ENCODE measurements around the gene LGMN. TPM values are rescaled to one million over a fixed set of nuclear protein-coding genes. Genes with fewer than 3 reads are reported as not detected.
A peak's percentile ranks its signal among the peaks of the same experiment; 100 is the strongest.

LGMN gene
- total and polyA plus RNA-seq, 2 donors (not counting 1 experiment from before 2014, with no cell fraction given): 22.6 to 61.0 TPM

DNA sequence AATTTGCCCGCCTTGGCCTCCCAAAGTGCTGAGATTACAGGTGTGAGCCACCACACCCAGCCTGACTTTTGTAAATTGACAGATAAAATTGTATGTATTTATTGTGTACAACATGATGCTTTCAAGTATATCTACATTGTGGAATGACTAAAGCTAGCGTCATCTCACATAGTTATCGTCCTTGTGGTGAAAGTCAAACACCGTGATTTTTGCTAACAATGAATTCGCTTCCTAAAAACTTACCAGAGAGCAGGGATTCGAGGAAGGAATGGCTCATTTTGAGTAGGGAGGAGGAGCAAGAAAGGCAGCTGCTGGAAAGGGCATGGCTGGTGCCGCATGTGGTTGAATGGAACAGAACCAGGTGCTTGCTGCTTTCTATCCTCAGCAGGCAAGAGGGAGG lies 85.4 kb downstream of the LGMN start:
- H2AFZ ChIP-seq (ENCODE audit: low read length): no peak overlapping the region
- TF ChIP-seq EZH2 (IDR thresholded peaks at IDR 0.05; ENCODE audit: low read length, missing control alignments): no peak
- TF ChIP-seq, protein P1, sequence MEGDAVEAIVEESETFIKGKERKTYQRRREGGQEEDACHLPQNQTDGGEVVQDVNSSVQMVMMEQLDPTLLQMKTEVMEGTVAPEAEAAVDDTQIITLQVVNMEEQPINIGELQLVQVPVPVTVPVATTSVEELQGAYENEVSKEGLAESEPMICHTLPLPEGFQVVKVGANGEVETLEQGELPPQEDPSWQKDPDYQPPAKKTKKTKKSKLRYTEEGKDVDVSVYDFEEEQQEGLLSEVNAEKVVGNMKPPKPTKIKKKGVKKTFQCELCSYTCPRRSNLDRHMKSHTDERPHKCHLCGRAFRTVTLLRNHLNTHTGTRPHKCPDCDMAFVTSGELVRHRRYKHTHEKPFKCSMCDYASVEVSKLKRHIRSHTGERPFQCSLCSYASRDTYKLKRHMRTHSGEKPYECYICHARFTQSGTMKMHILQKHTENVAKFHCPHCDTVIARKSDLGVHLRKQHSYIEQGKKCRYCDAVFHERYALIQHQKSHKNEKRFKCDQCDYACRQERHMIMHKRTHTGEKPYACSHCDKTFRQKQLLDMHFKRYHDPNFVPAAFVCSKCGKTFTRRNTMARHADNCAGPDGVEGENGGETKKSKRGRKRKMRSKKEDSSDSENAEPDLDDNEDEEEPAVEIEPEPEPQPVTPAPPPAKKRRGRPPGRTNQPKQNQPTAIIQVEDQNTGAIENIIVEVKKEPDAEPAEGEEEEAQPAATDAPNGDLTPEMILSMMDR (conservative IDR thresholded peaks at IDR 0.05 in 1 of 2, IDR thresholded peaks at IDR 0.05 in 1 of 2; ENCODE audit: low read depth in 1 of 2, low read length in 2 of 2): no peak
- no peaks in the 10 kb centered on the region for H3K79me2 ChIP-seq (ENCODE audit: control insufficient read depth, insufficient read depth, low read length)
- no peak overlapping the region for H3K9ac ChIP-seq (ENCODE audit: insufficient read depth, low read length)
- no peaks in the 10 kb centered on the region for H4K20me1 ChIP-seq (ENCODE audit: control insufficient read depth, extremely low read depth, insufficient read depth, low read length)
- no peaks in the 10 kb centered on the region for H3K9me3 ChIP-seq (ENCODE audit: control insufficient read depth, insufficient read depth, low read depth, low read length)
- peak in 1 of 2 donors; percentile 80 for DNase-seq (ENCODE audit: low read depth in 2 of 2)
- H3K36me3 ChIP-seq (ENCODE audit: control insufficient read depth, insufficient read depth, low read length): peaks cover 8% of the 10 kb centered on the region
- no peak overlapping the region for H3K27ac ChIP-seq (ENCODE audit: insufficient read depth, low read length)
- H3K27me3 ChIP-seq (ENCODE audit: control insufficient read depth, insufficient read depth, low read length): no peaks in the 10 kb centered on the region
- H3K4me2 ChIP-seq (ENCODE audit: extremely low read depth, insufficient read depth, low read length): no peak overlapping the region
- H3K4me1 ChIP-seq (ENCODE audit: control insufficient read depth, extremely low read depth, insufficient read depth, low read length): peaks cover 1% of the 10 kb centered on the region
- H3K4me3 ChIP-seq (replicated peaks in 1 of 4; ENCODE audit: control extremely low read depth in 1 of 4, insufficient read depth in 1 of 4, low read depth in 3 of 4, low read length in 4 of 4): no peak overlapping the region

DNA sequence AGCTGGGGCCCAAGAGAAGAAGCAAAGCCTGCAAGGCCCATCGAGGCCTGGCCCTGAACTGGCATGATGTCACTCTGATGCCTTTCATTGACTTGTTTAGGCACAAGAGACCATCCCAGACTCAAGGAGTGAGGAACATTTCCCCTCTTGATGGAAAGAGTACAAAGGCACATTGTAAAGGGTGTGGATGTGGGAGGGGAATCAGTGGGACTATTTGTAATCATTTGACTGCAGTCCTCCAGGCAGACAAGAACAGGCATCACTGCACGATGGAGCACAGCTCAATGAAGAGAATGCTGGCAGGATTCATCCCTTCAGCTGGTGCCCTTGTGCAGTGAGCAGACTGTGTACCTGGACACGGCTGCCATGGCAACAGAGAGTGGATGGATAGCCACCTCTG lies 87.9 kb downstream of the LGMN start:
- H2AFZ ChIP-seq (ENCODE audit: low read length): no peak overlapping the region
- no peak for DNase-seq (ENCODE audit: low read depth in 2 of 2)
- H3K27ac ChIP-seq (ENCODE audit: insufficient read depth, low read length): no peak overlapping the region

DNA sequence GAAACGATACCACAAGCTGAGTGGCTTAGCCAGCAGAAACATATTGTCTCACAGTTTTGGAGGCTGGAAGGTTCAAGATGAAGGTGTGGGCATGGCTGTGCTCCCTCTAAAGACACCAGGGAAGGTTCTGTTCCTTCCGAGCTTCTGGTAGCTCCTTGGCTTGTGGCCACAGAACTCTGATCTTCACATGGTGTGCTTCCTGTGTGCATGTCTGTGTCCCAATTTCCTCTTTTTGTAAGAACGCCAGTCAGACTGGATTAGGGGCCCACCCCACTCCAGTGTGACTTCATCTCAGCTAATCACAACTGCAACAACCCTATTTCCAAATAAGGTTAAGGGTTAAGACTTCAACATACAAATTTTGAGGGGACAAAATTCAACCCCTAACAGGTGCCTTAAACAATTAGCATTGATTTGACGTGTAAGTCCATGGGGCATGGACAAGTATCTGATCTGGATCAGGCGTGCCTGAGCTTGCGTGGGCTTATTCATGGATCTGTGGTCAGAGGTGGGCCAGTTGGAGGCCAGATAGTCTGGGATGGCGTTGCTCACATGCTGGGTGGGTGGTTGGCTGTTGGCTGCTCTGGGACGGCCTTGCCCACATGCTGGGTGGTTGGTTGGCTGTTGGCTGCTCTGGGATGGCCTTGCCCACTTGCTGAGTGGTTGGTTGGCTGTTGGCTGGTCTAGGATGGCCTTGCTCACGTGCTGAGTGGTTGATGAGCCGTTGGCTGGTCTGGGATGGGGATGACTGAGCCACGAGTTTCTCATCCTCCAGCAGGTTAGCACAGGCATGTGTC lies 88.5 kb downstream of the LGMN start:
- DNase-seq (ENCODE audit: low read depth in 2 of 2): no peak
- no peak for TF ChIP-seq EZH2 (IDR thresholded peaks at IDR 0.05; ENCODE audit: low read length, missing control alignments)
- TF ChIP-seq, protein P1 (conservative IDR thresholded peaks at IDR 0.05 in 1 of 2, IDR thresholded peaks at IDR 0.05 in 1 of 2; ENCODE audit: low read depth in 1 of 2, low read length in 2 of 2): no peak

More for the DNA sequence above, 87.9 kb downstream of the LGMN start:
- Histone ChIP-seq H3K36me3 (ENCODE audit: control insufficient read depth, insufficient read depth, low read length) (peaks cover 9% of the 10 kb centered on the region), H3K79me2 (ENCODE audit: control insufficient read depth, insufficient read depth, low read length) (no peaks in the 10 kb centered on the region), H3K9me3 (ENCODE audit: control insufficient read depth, insufficient read depth, low read depth, low read length) (no peaks in the 10 kb centered on the region), H3K4me2 (ENCODE audit: extremely low read depth, insufficient read depth, low read length) (no peak overlapping the region), H4K20me1 (ENCODE audit: control insufficient read depth, extremely low read depth, insufficient read depth, low read length) (no peaks in the 10 kb centered on the region), H3K9ac (ENCODE audit: insufficient read depth, low read length) (no peak overlapping the region), H3K27me3 (ENCODE audit: control insufficient read depth, insufficient read depth, low read length) (no peaks in the 10 kb centered on the region), H3K4me3 (replicated peaks in 1 of 4; ENCODE audit: control extremely low read depth in 1 of 4, insufficient read depth in 1 of 4, low read depth in 3 of 4, low read length in 4 of 4) (no peak overlapping the region), H3K4me1 (ENCODE audit: control insufficient read depth, extremely low read depth, insufficient read depth, low read length) (no peaks in the 10 kb centered on the region)
- no peak for TF ChIP-seq EZH2 (IDR thresholded peaks at IDR 0.05; ENCODE audit: low read length, missing control alignments)
- TF ChIP-seq, protein P1 (conservative IDR thresholded peaks at IDR 0.05 in 1 of 2, IDR thresholded peaks at IDR 0.05 in 1 of 2; ENCODE audit: low read depth in 1 of 2, low read length in 2 of 2): no peak

More for the DNA sequence above, 88.5 kb downstream of the LGMN start:
- no peak overlapping the region for H3K9ac ChIP-seq (ENCODE audit: insufficient read depth, low read length)
- H3K27ac ChIP-seq (ENCODE audit: insufficient read depth, low read length): no peak overlapping the region
- no peak overlapping the region for H2AFZ ChIP-seq (ENCODE audit: low read length)
- no peak overlapping the region for H3K4me2 ChIP-seq (ENCODE audit: extremely low read depth, insufficient read depth, low read length)
- no peaks in the 10 kb centered on the region for H3K9me3 ChIP-seq (ENCODE audit: control insufficient read depth, insufficient read depth, low read depth, low read length)
- no peaks in the 10 kb centered on the region for H4K20me1 ChIP-seq (ENCODE audit: control insufficient read depth, extremely low read depth, insufficient read depth, low read length)
- H3K4me3 ChIP-seq (replicated peaks in 1 of 4; ENCODE audit: control extremely low read depth in 1 of 4, insufficient read depth in 1 of 4, low read depth in 3 of 4, low read length in 4 of 4): no peak overlapping the region
- H3K4me1 ChIP-seq (ENCODE audit: control insufficient read depth, extremely low read depth, insufficient read depth, low read length): no peaks in the 10 kb centered on the region
- H3K36me3 ChIP-seq (ENCODE audit: control insufficient read depth, insufficient read depth, low read length): peaks cover 9% of the 10 kb centered on the region
- no peaks in the 10 kb centered on the region for H3K79me2 ChIP-seq (ENCODE audit: control insufficient read depth, insufficient read depth, low read length)
- no peaks in the 10 kb centered on the region for H3K27me3 ChIP-seq (ENCODE audit: control insufficient read depth, insufficient read depth, low read length)
